NCI-H82 treated with DMSO at 0.1 percent for 48 hours (cell line): ENCODE data around the gene UNK.
"Not testable (repeated sequence)": the region's sequence is repeated elsewhere in the genome, so short reads cannot be mapped to it uniquely, and the experiment has no call there.

Experiments
- DNase-seq: peaks from one replicate; lab custom pipeline; 2025; ENCODE audit not compliant: unreplicated experiment; lab: John Stamatoyannopoulos, UW

Gene UNK

GRCh38 chr17:75868730-75869281 is 84.2 kb downstream of the UNK start:
- DNase-seq = not testable (repeated sequence)

GRCh38 chr17:75869282-75870141 is 84.9 kb downstream of the UNK start:
- no peak for DNase-seq

- not testable (repeated sequence) for DNase-seq
These were observed 85.6 kb downstream of the UNK start for GRCh38 chr17:75870228-75870627.

GRCh38 chr17:75872434-75873351 is 88.1 kb downstream of the UNK start:
- DNase-seq = no peak

- no peak for DNase-seq
These were observed 89.1 kb downstream of the UNK start for GRCh38 chr17:75873587-75874322.

GRCh38 chr17:75874323-75875181 is 89.9 kb downstream of the UNK start:
- DNase-seq = no peak
